ENCODE data around the gene SURF2.
A peak's percentile ranks its signal among the peaks of the same experiment; 100 is the strongest.

The SURF2 gene

GRCh38 chr9:133344979-133345378 lies 11.4 kb upstream of the SURF2 start:
- DNase-seq = no peak
- no peak for TF ChIP-seq GATA1 (IDR thresholded peaks at IDR 0.05; ENCODE audit: low read depth, low read length)
- no peak for TF ChIP-seq POLR2A (IDR thresholded peaks at IDR 0.05; ENCODE audit: low read length)

- no peak for TF ChIP-seq GATA1 (IDR thresholded peaks at IDR 0.05; ENCODE audit: low read depth, low read length)
- no peak for TF ChIP-seq POLR2A (IDR thresholded peaks at IDR 0.05; ENCODE audit: low read length)
- no peak for DNase-seq
Observed at GRCh38 chr9:133345596-133345995, 10.8 kb upstream of the SURF2 start.

GRCh38 chr9:133346021-133346785 lies 10.1 kb upstream of the SURF2 start:
- TF ChIP-seq GATA1 (IDR thresholded peaks at IDR 0.05; ENCODE audit: low read depth, low read length) (no peak), POLR2A (IDR thresholded peaks at IDR 0.05; ENCODE audit: low read length) (no peak)
- no peak for DNase-seq

GRCh38 chr9:133347515-133347984 lies 8.8 kb upstream of the SURF2 start:
- no peak for TF ChIP-seq POLR2A (IDR thresholded peaks at IDR 0.05; ENCODE audit: low read length)
- no peak for TF ChIP-seq GATA1 (IDR thresholded peaks at IDR 0.05; ENCODE audit: low read depth, low read length)
- DNase-seq = peak; percentile 77 to 78

GRCh38 chr9:133347985-133348717 lies 8.2 kb upstream of the SURF2 start, which contains the start of the genes MED22 and RPL7A:
TSS of gene MED22 (minus strand) at chr9:133348131. CDS start at chr9:133346662, 1,469 bp downstream.
TSS of gene RPL7A (plus strand) at chr9:133348218. CDS start at chr9:133348244, 26 bp downstream.
- no peak for TF ChIP-seq GATA1 (IDR thresholded peaks at IDR 0.05; ENCODE audit: low read depth, low read length)
- TF ChIP-seq POLR2A (IDR thresholded peaks at IDR 0.05; ENCODE audit: low read length) = peak; percentile 98
- DNase-seq = peak; percentile 96 to 97

DNA sequence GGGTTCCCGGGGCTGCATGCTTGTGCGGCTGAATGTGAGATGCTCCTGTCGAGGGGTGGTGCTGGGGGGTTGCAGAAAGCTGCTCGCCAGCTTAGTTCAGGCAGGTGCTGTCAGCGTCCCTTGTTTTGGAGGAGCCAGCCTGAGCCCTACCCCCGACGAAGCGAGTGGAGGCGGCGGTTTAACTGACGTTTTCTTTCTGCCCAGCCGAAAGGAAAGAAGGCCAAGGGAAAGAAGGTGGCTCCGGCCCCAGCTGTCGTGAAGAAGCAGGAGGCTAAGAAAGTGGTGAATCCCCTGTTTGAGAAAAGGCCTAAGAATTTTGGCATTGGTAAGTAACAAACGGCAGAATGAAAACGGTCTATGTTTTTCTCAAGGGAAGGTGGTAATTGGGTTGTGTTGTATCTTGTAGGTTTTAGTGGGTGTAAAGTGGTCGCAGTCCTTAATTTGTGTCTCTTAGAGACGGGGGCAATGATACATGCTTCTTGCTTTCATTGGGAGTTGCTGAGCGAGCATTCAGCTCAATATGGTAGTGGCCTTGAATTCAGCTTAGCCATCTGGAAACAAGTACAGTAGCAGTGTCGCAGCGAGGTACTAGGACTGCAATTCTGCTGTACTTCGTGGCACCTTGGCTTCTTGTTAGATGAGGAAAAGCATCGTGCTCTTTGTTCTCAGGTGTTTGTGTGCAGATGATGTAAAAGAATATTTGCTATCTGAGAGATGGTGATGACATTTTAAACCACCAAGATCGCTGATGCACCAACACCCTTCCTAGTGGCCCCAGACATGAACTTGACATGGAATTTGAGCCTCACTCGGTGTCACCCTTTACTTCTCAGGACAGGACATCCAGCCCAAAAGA lies 7.4 kb upstream of the SURF2 start:
- no peak for TF ChIP-seq GATA1 (IDR thresholded peaks at IDR 0.05; ENCODE audit: low read depth, low read length)
- TF ChIP-seq POLR2A (IDR thresholded peaks at IDR 0.05; ENCODE audit: low read length) = no peak
- DNase-seq = peak; percentile 30 to 48

DNA sequence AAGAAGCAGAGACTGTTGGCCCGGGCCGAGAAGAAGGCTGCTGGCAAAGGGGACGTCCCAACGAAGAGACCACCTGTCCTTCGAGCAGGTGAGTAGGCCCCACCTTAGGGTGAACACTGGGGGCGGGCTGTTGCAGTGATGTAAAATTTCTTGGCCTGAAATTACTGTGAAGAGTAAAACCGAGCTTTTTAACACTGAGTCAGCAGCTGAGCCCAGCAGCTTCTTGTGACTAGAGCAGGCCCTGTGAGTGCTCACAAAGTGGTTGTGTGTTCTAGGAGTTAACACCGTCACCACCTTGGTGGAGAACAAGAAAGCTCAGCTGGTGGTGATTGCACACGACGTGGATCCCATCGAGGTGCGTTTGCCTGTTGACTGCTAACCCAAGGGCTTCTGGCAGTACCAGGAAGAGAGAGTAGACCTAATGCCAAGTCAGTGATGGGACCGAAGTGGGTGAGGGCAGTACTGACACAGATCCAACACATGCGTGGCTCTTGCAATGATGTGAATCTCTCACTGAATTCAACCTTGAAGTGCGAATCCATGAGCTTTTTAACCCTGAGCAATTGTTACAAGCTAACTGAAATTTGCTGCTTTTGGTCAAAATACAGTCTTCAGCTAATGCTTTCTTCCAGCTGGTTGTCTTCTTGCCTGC lies 6.3 kb upstream of the SURF2 start:
- DNase-seq = no peak
- no peak for TF ChIP-seq POLR2A (IDR thresholded peaks at IDR 0.05; ENCODE audit: low read length)
- no peak for TF ChIP-seq GATA1 (IDR thresholded peaks at IDR 0.05; ENCODE audit: low read depth, low read length)

DNA sequence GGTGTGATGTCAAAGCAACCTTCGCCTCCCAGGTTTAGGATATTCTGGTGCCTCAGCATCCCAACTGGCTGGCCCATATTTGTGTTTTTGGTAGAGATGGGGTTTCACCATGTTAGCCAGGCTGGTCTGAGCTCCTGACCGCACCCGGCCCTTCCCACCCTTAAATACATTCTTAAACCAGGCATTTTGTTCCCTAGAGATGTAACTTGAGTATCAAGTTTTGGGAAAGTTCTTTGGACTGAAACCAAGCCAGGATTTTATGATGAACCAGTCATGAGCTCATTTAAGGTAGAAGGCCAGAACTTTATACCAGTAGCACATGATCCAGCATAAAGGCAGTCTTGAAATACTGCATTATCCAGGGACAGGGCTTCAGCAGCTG lies 4.8 kb upstream of the SURF2 start:
- DNase-seq = no peak
- TF ChIP-seq GATA1 (IDR thresholded peaks at IDR 0.05; ENCODE audit: low read depth, low read length) (no peak), POLR2A (IDR thresholded peaks at IDR 0.05; ENCODE audit: low read length) (no peak)

DNA sequence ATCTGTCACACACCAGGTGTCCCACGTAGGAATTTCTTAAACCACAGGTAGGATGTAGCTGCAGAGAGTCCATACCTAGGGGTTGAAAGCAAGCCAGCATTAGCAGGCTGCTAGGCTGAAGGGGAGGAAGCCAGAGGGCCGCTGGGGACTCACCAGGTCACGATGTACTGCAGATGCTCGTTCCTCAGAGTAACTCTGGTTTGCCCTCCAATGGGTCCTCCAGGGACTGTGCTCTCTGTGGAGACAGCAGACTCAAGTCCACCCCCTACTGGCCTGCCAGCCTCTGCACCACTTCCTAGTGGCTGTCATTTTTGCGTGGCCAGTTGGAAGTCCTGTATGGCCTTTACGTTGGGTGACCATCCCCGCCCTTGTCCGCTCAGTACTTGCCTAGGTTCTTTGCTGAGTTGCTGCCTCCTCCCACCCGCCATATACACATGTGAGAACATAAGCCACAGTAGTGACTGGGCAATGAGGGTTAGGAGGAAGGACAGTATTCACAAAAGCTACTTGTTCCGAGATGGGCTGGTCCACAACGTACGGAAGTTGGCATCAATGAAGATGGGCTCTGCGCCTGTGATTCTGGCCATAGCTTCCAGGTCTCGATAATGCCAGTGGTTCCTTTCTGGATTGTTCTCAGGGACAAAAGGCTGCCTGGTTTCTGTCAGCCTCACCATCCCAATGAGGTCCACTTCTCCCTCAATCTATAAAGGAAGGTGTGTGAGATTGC lies 4.3 kb upstream of the SURF2 start:
- DNase-seq = peak; percentile 61 to 80
- TF ChIP-seq GATA1 (IDR thresholded peaks at IDR 0.05; ENCODE audit: low read depth, low read length) (no peak), POLR2A (IDR thresholded peaks at IDR 0.05; ENCODE audit: low read length) (peak; percentile 36)

DNA sequence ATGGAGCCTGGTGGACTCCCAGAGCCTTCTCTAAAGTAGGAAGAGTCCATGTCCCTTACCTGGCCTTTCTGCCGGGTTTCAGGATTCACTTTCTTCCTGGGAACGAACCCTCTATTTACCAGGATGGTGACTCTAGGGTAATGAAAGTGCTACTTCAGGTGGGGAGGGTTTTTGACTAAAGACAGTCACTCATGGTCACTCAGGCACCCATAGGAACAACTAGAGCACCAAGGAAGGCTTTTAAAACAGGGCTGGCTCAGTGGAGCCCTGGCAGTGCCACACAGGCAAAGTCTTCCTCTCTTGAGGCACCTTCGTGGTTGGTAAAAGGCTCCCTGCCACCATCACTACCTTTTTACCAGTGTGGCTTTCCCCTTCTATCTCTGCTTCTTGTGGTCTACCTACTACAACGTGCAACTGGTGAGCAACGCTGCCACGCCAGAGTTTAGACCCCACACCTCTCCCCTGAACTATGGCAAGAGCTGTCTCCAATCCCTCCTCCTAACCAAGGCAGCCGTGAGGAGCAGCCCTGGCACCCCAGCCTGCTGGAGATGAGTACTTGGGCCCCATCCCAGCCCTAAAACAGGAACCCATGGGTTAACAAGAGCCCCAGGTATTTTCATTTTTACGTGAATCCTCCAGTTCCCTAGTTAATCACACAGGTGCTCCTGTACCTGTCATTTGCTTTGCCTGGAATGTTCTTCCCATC lies 3.6 kb upstream of the SURF2 start:
- no peak for DNase-seq
- no peak for TF ChIP-seq POLR2A (IDR thresholded peaks at IDR 0.05; ENCODE audit: low read length)
- no peak for TF ChIP-seq GATA1 (IDR thresholded peaks at IDR 0.05; ENCODE audit: low read depth, low read length)

DNA sequence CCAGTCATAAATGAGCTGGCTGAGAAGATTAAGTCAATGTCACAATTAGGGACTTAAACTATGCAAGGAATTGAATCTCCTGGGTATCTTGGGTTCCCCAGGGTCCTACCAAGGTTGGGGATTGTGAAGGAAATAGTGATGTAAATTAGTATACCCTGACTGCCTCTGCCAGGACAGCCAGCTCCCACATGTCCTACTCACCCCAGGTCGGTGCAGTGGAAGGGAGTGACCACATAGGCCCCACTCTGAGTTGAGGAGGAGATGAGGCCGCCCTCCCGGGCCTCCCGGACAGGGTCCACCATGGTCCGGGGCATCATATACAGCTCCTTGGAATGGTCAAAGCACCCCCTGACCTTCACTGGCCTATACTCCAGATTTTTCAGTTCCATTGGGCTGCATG lies 2.8 kb upstream of the SURF2 start:
- no peak for DNase-seq
- no peak for TF ChIP-seq POLR2A (IDR thresholded peaks at IDR 0.05; ENCODE audit: low read length)
- TF ChIP-seq GATA1 (IDR thresholded peaks at IDR 0.05; ENCODE audit: low read depth, low read length) = no peak

DNA sequence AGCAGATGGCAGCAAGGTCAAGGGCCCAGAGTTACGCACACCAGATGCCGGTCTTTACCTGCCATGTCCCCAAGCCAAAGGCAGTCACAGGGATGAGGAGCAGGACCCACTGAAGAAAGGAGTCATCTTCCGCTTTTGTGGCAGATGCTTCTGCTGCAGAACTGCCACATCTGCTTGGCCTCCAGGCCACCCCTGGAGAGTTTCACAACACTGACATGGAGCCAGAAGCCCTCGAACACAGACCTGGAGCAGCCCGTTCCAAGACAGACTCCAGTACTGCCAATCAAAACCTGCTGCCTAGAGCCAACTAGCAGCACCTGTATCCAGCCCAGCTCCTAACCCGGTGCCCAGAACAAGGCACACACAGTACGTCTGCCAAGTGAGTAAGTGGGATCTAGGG lies 1.6 kb upstream of the SURF2 start:
- no peak for DNase-seq

More for the DNA sequence above, 1.6 kb upstream of the SURF2 start:
- no peak for TF ChIP-seq POLR2A (IDR thresholded peaks at IDR 0.05; ENCODE audit: low read length)
